Measurements from ENCODE around the gene S100A14. TPM values are rescaled to one million over a fixed set of nuclear protein-coding genes. Genes with fewer than 3 reads are reported as not detected.
"Not testable (repeated sequence)": the region's sequence is repeated elsewhere in the genome, so short reads cannot be mapped to it uniquely, and the experiment has no call there.

Gene S100A14
- total RNA-seq, 1 experiment from 2014 or later, result not detected

DNA sequence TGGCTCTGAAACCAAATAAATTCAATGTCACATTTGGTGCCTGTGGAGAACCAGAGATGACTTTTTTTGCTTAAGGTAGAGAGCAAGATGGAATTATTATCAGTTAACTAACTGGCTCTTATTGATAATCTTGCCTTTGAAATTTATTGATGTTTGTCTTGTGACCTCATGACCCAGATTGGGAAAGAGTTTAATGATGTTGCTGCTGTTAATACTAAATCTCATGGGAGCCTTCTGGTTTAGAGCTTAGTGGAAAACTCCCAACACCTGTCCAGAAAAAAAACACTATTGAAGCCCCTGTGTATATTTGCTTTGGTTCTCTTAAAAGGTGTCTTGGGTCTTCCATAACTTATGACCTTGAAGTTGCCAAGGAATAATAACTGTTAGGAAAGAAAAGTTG is 27.7 kb upstream of the S100A14 start:
- Histone ChIP-seq H3K27me3 (ENCODE audit: low read length) (no peaks in the 10 kb centered on the region), H3K4me2 (ENCODE audit: low read depth, low read length, poor library complexity, severe bottlenecking) (no peak overlapping the region), H3K27ac (ENCODE audit: low read length) (no peak overlapping the region), H3K9me2 (replicated peaks; ENCODE audit: insufficient read depth, low read length) (no peaks in the 10 kb centered on the region), H3K79me2 (ENCODE audit: low read length) (peaks cover 3% of the 10 kb centered on the region; the same call in 1 of the 2 replicates), H3K4me3 (ENCODE audit: low read length) (no peak overlapping the region), H3K9ac (ENCODE audit: low read length) (no peak overlapping the region), H3K4me1 (ENCODE audit: low read length) (no peaks in the 10 kb centered on the region), H3K36me3 (ENCODE audit: insufficient read depth, low read length) (peaks cover 62% of the 10 kb centered on the region), H4K20me1 (ENCODE audit: insufficient read depth, low read depth, low read length) (0 out of 2 replicates have a peak, but pooled peaks cover 9% of the 10 kb centered on the region), H3K9me3 (ENCODE audit: low read length) (no peaks in the 10 kb centered on the region), H2AFZ (ENCODE audit: low read length) (no peak overlapping the region)
- DNase-seq, result no peak

DNA sequence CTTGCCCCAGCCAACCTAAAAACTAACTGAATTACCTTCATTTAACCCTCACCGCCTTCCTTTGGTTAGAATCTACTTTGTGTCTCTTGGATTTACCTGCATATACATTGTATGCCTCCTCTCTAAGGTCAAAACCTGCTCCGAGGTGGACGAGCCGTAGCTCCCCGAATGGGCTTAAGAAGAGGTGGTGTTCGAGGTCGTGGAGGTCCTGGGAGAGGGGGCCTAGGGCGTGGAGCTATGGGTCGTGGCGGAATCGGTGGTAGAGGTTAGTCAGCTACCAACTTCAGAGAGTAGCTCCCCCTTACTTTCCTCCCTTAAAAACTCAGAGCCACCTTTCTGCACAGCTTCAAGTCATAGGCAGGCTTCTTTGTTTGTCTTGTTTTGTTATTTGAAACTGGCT is 27.0 kb upstream of the S100A14 start:
- Histone ChIP-seq H3K9me3 (ENCODE audit: low read length) (no peaks in the 10 kb centered on the region), H3K4me1 (ENCODE audit: low read length) (no peaks in the 10 kb centered on the region), H3K9ac (ENCODE audit: low read length) (no peak overlapping the region), H3K9me2 (replicated peaks; ENCODE audit: insufficient read depth, low read length) (no peaks in the 10 kb centered on the region), H3K36me3 (ENCODE audit: insufficient read depth, low read length) (peaks cover 69% of the 10 kb centered on the region), H3K27ac (ENCODE audit: low read length) (no peak overlapping the region), H3K4me3 (ENCODE audit: low read length) (no peak overlapping the region), H3K79me2 (ENCODE audit: low read length) (peaks cover 3% of the 10 kb centered on the region; the same call in 1 of the 2 replicates), H3K27me3 (ENCODE audit: low read length) (no peaks in the 10 kb centered on the region), H3K4me2 (ENCODE audit: low read depth, low read length, poor library complexity, severe bottlenecking) (no peak overlapping the region), H2AFZ (ENCODE audit: low read length) (no peak overlapping the region), H4K20me1 (ENCODE audit: insufficient read depth, low read depth, low read length) (0 out of 2 replicates have a peak, but pooled peaks cover 9% of the 10 kb centered on the region)
- DNase-seq, result no peak

DNA sequence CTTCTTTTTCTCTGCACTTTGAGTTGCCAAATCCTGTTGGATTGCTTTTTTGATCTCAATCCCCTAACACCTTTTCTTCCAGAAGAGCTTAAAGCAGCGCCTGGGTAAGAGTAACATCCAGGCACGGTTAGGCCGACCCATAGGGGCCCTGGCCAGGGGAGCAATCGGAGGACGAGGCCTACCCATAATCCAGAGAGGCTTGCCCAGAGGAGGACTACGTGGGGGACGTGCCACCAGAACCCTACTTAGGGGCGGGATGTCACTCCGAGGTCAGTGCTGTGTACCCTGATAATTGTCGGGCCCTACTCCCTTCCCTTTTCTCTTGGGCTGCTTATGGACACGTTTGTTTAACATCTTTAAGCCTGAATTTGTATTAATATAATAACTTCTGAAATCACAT is 26.0 kb upstream of the S100A14 start:
- Histone ChIP-seq H3K4me1 (ENCODE audit: low read length) (no peaks in the 10 kb centered on the region), H3K4me3 (ENCODE audit: low read length) (no peak overlapping the region), H2AFZ (ENCODE audit: low read length) (no peak overlapping the region), H3K27ac (ENCODE audit: low read length) (no peak overlapping the region), H3K79me2 (ENCODE audit: low read length) (peaks cover 9% of the 10 kb centered on the region; the same call in 1 of the 2 replicates), H3K9me3 (ENCODE audit: low read length) (no peaks in the 10 kb centered on the region), H3K27me3 (ENCODE audit: low read length) (no peaks in the 10 kb centered on the region), H3K9ac (ENCODE audit: low read length) (no peak overlapping the region), H4K20me1 (ENCODE audit: insufficient read depth, low read depth, low read length) (0 out of 2 replicates have a peak, but pooled peaks cover 9% of the 10 kb centered on the region), H3K36me3 (ENCODE audit: insufficient read depth, low read length) (peaks cover 78% of the 10 kb centered on the region), H3K9me2 (replicated peaks; ENCODE audit: insufficient read depth, low read length) (no peaks in the 10 kb centered on the region), H3K4me2 (ENCODE audit: low read depth, low read length, poor library complexity, severe bottlenecking) (no peak overlapping the region)
- DNase-seq, result no peak

DNA sequence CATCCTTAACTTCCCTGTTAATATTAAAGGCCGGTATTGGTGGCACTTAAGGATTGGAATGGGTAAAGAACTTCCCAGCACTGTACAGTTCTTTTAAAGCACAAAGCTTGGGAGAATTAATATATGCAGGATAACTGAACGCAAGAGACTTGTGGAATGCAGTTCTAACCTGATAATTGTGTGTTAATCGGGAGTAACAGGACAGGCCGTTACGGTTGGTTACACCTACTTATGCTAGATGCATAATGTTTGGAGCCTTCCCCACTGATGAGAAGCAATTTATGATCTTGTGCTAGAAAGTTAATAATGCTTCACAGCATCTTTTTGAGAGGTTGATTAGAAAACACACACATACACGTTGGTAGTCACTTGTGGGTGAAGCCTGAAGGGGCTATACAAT is 24.7 kb upstream of the S100A14 start:
- Histone ChIP-seq H3K79me2 (ENCODE audit: low read length) (peaks cover 20% of the 10 kb centered on the region), H3K27ac (ENCODE audit: low read length) (no peak overlapping the region), H3K9me3 (ENCODE audit: low read length) (no peaks in the 10 kb centered on the region), H2AFZ (ENCODE audit: low read length) (no peak overlapping the region), H3K9ac (ENCODE audit: low read length) (no peak overlapping the region), H3K9me2 (replicated peaks; ENCODE audit: insufficient read depth, low read length) (no peaks in the 10 kb centered on the region), H4K20me1 (ENCODE audit: insufficient read depth, low read depth, low read length) (peaks cover 10% of the 10 kb centered on the region; the same call in 1 of the 2 replicates), H3K27me3 (ENCODE audit: low read length) (no peaks in the 10 kb centered on the region), H3K4me2 (ENCODE audit: low read depth, low read length, poor library complexity, severe bottlenecking) (no peak overlapping the region), H3K4me1 (ENCODE audit: low read length) (peaks cover 3% of the 10 kb centered on the region; the same call in 1 of the 2 replicates), H3K36me3 (ENCODE audit: insufficient read depth, low read length) (peaks cover 90% of the 10 kb centered on the region), H3K4me3 (ENCODE audit: low read length) (no peak overlapping the region)
- DNase-seq, result no peak

DNA sequence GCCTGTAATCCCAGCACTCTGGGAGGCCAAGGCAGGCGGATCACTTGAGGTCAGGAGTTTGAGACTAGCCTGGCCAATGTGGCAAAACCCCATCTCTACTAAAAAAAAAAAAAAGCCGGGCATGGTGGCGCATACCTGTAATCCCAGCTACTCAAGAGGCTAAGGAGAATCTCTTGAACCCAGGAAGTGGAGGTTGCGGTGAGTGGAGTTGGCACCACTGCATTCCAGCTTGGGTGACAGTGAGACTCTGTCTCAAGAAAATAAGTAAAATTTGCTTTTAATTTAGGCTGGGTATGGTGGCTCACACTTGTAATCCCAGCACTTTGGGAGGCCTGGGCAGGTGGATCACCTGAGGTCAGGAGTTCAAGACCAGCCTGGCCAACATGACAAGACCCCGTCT is 24.1 kb upstream of the S100A14 start:
- H3K27me3 ChIP-seq (ENCODE audit: low read length); H3K27ac ChIP-seq (ENCODE audit: low read length); H3K9ac ChIP-seq (ENCODE audit: low read length); H3K4me3 ChIP-seq (ENCODE audit: low read length); H2AFZ ChIP-seq (ENCODE audit: low read length); DNase-seq; H3K4me2 ChIP-seq (ENCODE audit: low read depth, low read length, poor library complexity, severe bottlenecking); H3K9me3 ChIP-seq (ENCODE audit: low read length); H3K4me1 ChIP-seq (ENCODE audit: low read length); H3K9me2 ChIP-seq (replicated peaks; ENCODE audit: insufficient read depth, low read length): not testable (repeated sequence)
- Histone ChIP-seq H3K36me3 (ENCODE audit: insufficient read depth, low read length) (peaks cover 86% of the 10 kb centered on the region), H3K79me2 (ENCODE audit: low read length) (peaks cover 27% of the 10 kb centered on the region), H4K20me1 (ENCODE audit: insufficient read depth, low read depth, low read length) (peaks cover 12% of the 10 kb centered on the region; the same call in 1 of the 2 replicates)

DNA sequence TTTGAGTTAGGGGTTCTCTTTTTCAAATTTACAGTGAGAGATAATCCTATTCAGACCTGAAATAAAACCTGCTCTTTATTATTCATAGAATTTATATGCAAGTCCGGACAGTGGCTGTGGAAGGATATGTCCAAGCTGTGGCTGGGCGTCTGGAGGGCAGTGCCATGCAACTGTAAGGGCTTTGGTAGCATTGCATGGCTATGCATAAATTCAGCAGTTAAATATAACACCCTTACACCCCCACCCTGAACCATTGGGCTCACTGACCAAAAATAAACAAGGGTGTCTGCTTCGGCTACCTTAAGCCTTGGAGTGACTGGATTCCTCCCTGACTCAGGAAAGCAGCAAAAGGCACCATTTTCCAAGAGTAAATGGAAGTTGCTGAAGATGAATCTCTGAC is 23.2 kb upstream of the S100A14 start:
- Histone ChIP-seq H3K9ac (ENCODE audit: low read length) (no peak overlapping the region), H3K27ac (ENCODE audit: low read length) (no peak overlapping the region), H3K9me2 (replicated peaks; ENCODE audit: insufficient read depth, low read length) (no peaks in the 10 kb centered on the region), H4K20me1 (ENCODE audit: insufficient read depth, low read depth, low read length) (peaks cover 12% of the 10 kb centered on the region; the same call in 1 of the 2 replicates), H3K27me3 (ENCODE audit: low read length) (no peaks in the 10 kb centered on the region), H3K4me3 (ENCODE audit: low read length) (no peak overlapping the region), H3K79me2 (ENCODE audit: low read length) (peaks cover 36% of the 10 kb centered on the region), H3K9me3 (ENCODE audit: low read length) (no peaks in the 10 kb centered on the region), H2AFZ (ENCODE audit: low read length) (no peak overlapping the region), H3K4me1 (ENCODE audit: low read length) (peaks cover 14% of the 10 kb centered on the region), H3K36me3 (ENCODE audit: insufficient read depth, low read length) (peaks cover 77% of the 10 kb centered on the region), H3K4me2 (ENCODE audit: low read depth, low read length, poor library complexity, severe bottlenecking) (no peak overlapping the region)
- DNase-seq, result no peak

DNA sequence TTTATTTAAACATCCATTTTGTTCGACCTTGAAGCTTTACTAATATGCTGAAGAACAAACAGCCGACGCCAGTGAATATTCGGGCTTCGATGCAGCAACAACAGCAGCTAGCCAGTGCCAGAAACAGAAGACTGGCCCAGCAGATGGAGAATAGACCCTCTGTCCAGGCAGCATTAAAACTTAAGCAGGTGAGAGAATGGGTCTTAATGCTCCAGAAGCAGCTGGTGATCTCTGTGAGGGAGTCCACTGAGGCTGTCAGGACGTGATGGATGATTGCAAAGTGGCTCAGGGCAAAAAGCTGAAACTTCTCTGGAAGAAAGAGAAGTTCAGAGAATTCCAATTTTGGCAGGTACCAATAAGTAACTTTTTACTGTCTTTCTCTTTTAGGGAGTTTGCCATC is 22.1 kb upstream of the S100A14 start:
- Histone ChIP-seq H3K27me3 (ENCODE audit: low read length) (no peaks in the 10 kb centered on the region), H2AFZ (ENCODE audit: low read length) (no peak overlapping the region), H3K9me2 (replicated peaks; ENCODE audit: insufficient read depth, low read length) (no peaks in the 10 kb centered on the region), H3K79me2 (ENCODE audit: low read length) (peaks cover 37% of the 10 kb centered on the region), H3K4me1 (ENCODE audit: low read length) (peaks cover 14% of the 10 kb centered on the region), H3K9ac (ENCODE audit: low read length) (no peak overlapping the region), H3K9me3 (ENCODE audit: low read length) (no peaks in the 10 kb centered on the region), H3K4me3 (ENCODE audit: low read length) (no peak overlapping the region), H3K36me3 (ENCODE audit: insufficient read depth, low read length) (peaks cover 66% of the 10 kb centered on the region), H4K20me1 (ENCODE audit: insufficient read depth, low read depth, low read length) (peaks cover 12% of the 10 kb centered on the region; the same call in 1 of the 2 replicates), H3K4me2 (ENCODE audit: low read depth, low read length, poor library complexity, severe bottlenecking) (no peak overlapping the region), H3K27ac (ENCODE audit: low read length) (no peak overlapping the region)
- no peak for DNase-seq

DNA sequence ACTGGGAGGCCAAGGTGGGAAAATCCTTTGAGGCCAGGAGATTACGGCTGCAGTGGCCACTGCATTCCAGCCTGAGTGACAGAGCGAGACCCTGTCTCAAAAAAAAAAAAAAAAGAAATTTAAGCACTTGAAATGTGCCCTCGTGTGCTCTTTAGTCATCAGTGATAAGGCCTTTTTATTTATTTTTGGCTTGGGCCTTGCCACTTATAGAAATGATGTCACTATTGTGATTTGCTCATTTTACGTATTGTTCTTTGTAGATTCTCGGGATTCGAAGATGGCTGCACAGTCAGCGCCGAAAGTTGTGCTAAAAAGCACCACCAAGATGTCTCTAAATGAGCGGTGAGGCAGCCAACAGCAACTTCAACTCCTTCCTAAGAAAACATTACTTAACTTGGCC is 20.2 kb upstream of the S100A14 start:
- Histone ChIP-seq H3K9ac (ENCODE audit: low read length) (no peak overlapping the region), H3K36me3 (ENCODE audit: insufficient read depth, low read length) (peaks cover 49% of the 10 kb centered on the region), H3K4me3 (ENCODE audit: low read length) (no peak overlapping the region), H4K20me1 (ENCODE audit: insufficient read depth, low read depth, low read length) (peaks cover 3% of the 10 kb centered on the region; the same call in 1 of the 2 replicates), H3K9me2 (replicated peaks; ENCODE audit: insufficient read depth, low read length) (no peaks in the 10 kb centered on the region), H3K4me1 (ENCODE audit: low read length) (peaks cover 14% of the 10 kb centered on the region), H2AFZ (ENCODE audit: low read length) (no peak overlapping the region), H3K79me2 (ENCODE audit: low read length) (peaks cover 37% of the 10 kb centered on the region), H3K4me2 (ENCODE audit: low read depth, low read length, poor library complexity, severe bottlenecking) (no peak overlapping the region), H3K27ac (ENCODE audit: low read length) (no peak overlapping the region), H3K9me3 (ENCODE audit: low read length) (no peaks in the 10 kb centered on the region), H3K27me3 (ENCODE audit: low read length) (no peaks in the 10 kb centered on the region)
- DNase-seq, result no peak

Data from Karpas-422 (cell line).